ENCODE results near the gene ITGA6.

ITGA6 gene

GRCh38 chr2:172551271-172551670, 123.9 kb downstream of the ITGA6 start:
- DNase-seq (ENCODE audit: low read depth), result no peak
- H3K4me3 ChIP-seq (ENCODE audit: control insufficient read depth, low read depth, low read length), result no peak overlapping the region
- TF ChIP-seq CTCF (IDR thresholded peaks at IDR 0.05; ENCODE audit: control insufficient read depth, insufficient read depth, low read depth, low read length, missing control alignments), result no peak

DNA sequence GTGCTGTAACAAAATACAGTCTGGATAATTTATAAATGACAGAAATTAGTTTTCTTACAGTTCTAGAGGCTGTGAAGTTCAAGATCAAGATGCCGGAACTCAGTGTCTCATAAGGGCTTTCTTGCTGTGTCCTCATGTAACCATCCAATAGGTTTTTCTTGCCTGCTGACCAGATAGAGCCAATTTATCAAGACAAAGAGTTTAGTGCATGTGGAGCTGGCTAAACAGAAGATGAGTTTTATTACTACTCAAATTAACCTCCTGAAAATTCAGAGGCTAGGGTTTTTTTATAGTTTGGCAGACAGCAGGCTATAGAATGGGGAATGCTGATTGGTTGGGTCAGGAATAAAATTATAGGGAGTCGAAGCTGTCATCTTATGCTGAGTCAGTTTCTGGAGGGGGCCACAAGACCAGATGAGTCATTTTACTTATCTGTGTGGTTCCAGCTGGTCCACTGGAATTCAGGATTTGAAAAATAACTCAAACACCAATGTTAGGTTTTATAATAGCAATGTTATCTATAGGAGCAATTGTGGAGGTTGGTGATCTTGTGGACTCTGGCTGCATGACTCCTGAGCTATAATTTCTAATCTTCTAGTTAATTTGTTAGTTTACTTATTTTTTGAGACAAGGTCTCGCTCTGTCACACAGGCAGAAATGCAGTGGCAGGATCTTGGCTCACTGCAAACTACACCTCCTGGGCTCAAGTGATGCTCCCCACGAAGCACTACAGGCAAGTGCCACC, 125.3 kb downstream of the ITGA6 start:
- TF ChIP-seq CTCF (IDR thresholded peaks at IDR 0.05; ENCODE audit: control insufficient read depth, insufficient read depth, low read depth, low read length, missing control alignments), result no peak

GRCh38 chr2:172554352-172555271, 127.2 kb downstream of the ITGA6 start:
- no peak for DNase-seq (ENCODE audit: low read depth)
- H3K4me3 ChIP-seq (ENCODE audit: control insufficient read depth, low read depth, low read length), result no peak overlapping the region; the same call in 1 of the 2 replicates
- no peak for TF ChIP-seq CTCF (IDR thresholded peaks at IDR 0.05; ENCODE audit: control insufficient read depth, insufficient read depth, low read depth, low read length, missing control alignments)

More for the DNA sequence above, 125.3 kb downstream of the ITGA6 start:
- no peak overlapping the region for H3K4me3 ChIP-seq (ENCODE audit: control insufficient read depth, low read depth, low read length)
- DNase-seq (ENCODE audit: low read depth), result peak; percentile 67

GRCh38 chr2:172555272-172555521, 127.8 kb downstream of the ITGA6 start:
- TF ChIP-seq CTCF (IDR thresholded peaks at IDR 0.05; ENCODE audit: control insufficient read depth, insufficient read depth, low read depth, low read length, missing control alignments), result no peak
- no peak for DNase-seq (ENCODE audit: low read depth)

More at GRCh38 chr2:172555272-172555521, 127.8 kb downstream of the ITGA6 start:
- peak overlapping the region; percentile 66 for H3K4me3 ChIP-seq (ENCODE audit: control insufficient read depth, low read depth, low read length)

All from AG09309 (cell line).